Ovary (tissue), 3 donors: ENCODE results near the gene PGAP3.
"Not testable (repeated sequence)": the region's sequence is repeated elsewhere in the genome, so short reads cannot be mapped to it uniquely, and the experiment has no call there.

Experiments used
- CTCF ChIP-seq, 3 donors: fragments of 450-650 bp in 2 of 3; fragments of 200-600 bp in 1 of 3; IDR thresholded peaks; one replicate each; pipeline versions ENCODE4 v1.5.1 to v1.8.0; 2016 to 2022; ENCODE audit warnings: antibody characterized with exemption in 3 of 3, mild to moderate bottlenecking in 1 of 3
- EP300 ChIP-seq: sonication (generic); formaldehyde crosslinking; IDR thresholded peaks from one replicate; pipeline ENCODE4 v1.6.1; 2017; ENCODE audit warnings: antibody characterized with exemption
- donor health status: DM: no; HTN: no; CAD: no.

GRCh38 chr17:39711071-39711470 is 23.2 kb upstream of the PGAP3 start:
- TF ChIP-seq CTCF (IDR thresholded peaks at IDR 0.05); EP300: not testable (repeated sequence)
